GM12892 (cell line): ENCODE results near the gene DXO.

Source experiments
- POLR2A ChIP-seq: IDR thresholded peaks from 2 replicates; pipeline ENCODE4 v1.6.1; 2011; ENCODE audit warnings: low read depth, low read length, control low read depth
- POLR2AphosphoS5 ChIP-seq: IDR thresholded peaks from 2 replicates; pipeline ENCODE4 v1.6.1; 2011; ENCODE audit warnings: low read depth, low read length, control low read depth

DNA sequence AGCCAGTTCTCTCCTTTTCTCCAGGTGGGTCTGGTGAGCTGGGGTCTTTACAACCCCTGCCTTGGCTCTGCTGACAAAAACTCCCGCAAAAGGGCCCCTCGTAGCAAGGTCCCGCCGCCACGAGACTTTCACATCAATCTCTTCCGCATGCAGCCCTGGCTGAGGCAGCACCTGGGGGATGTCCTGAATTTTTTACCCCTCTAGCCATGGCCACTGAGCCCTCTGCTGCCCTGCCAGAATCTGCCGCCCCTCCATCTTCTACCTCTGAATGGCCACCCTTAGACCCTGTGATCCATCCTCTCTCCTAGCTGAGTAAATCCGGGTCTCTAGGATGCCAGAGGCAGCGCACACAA lies 26.8 kb downstream of the DXO start:
- TF ChIP-seq POLR2A (no peak), POLR2AphosphoS5 (no peak)
